ENCODE data around the gene SERPINC1.
A peak's percentile ranks its signal among the peaks of the same experiment; 100 is the strongest.
"Not testable (repeated sequence)": the region's sequence is repeated elsewhere in the genome, so short reads cannot be mapped to it uniquely, and the experiment has no call there.

SERPINC1 gene

GRCh38 chr1:173888749-173889148, 28.4 kb downstream of the SERPINC1 start:
- FAIRE-seq: no peak

- FAIRE-seq: no peak
Measured at GRCh38 chr1:173887627-173888026, 29.5 kb downstream of the SERPINC1 start.

GRCh38 chr1:173886746-173887611, 30.1 kb downstream of the SERPINC1 start:
- FAIRE-seq: no peak

GRCh38 chr1:173884701-173885100, 32.4 kb downstream of the SERPINC1 start:
- no peak for FAIRE-seq

- FAIRE-seq: not testable (repeated sequence)
Measured at GRCh38 chr1:173881117-173881516, 36.0 kb downstream of the SERPINC1 start.

- no peak for FAIRE-seq
Measured at GRCh38 chr1:173878251-173878650, 38.9 kb downstream of the SERPINC1 start.

- FAIRE-seq: no peak
Measured at GRCh38 chr1:173876732-173877131, 40.4 kb downstream of the SERPINC1 start.

GRCh38 chr1:173871500-173871899, 45.6 kb downstream of the SERPINC1 start:
- FAIRE-seq: no peak

- no peak for FAIRE-seq
Measured at GRCh38 chr1:173871091-173871490, 46.0 kb downstream of the SERPINC1 start.

GRCh38 chr1:173870252-173871075, 46.7 kb downstream of the SERPINC1 start:
- no peak for FAIRE-seq

- no peak for FAIRE-seq
Measured at GRCh38 chr1:173869021-173869359, 48.1 kb downstream of the SERPINC1 start.

- no peak for FAIRE-seq
Measured at GRCh38 chr1:173868266-173869020, 48.7 kb downstream of the SERPINC1 start, which contains the start of gene ZBTB37. Gene ZBTB37 (plus strand): TSS chr1:173868380. CDS start chr1:173870226, 1,846 bp downstream.

GRCh38 chr1:173867753-173868265, 49.3 kb downstream of the SERPINC1 start, which contains the start of gene GAS5:
Gene GAS5 (minus strand): TSS chr1:173867989.
- peak; percentile 98 for FAIRE-seq

- FAIRE-seq: no peak
Measured at GRCh38 chr1:173867141-173867752, 49.9 kb downstream of the SERPINC1 start.

GRCh38 chr1:173866413-173867115, 50.6 kb downstream of the SERPINC1 start:
- no peak for FAIRE-seq

GRCh38 chr1:173865468-173866164, 51.5 kb downstream of the SERPINC1 start:
- no peak for FAIRE-seq

- no peak for FAIRE-seq
Measured at GRCh38 chr1:173864179-173864867, 52.8 kb downstream of the SERPINC1 start.

- peak; percentile 15 for FAIRE-seq
Measured at GRCh38 chr1:173863224-173864161, 53.6 kb downstream of the SERPINC1 start.

- FAIRE-seq: peak; percentile 95
Measured at GRCh38 chr1:173862769-173863223, 54.3 kb downstream of the SERPINC1 start.

All from G401.6 (cell line).